Ectodermal cell (in vitro differentiated cells): ENCODE measurements around the gene CARD16.
"Not testable (repeated sequence)": the region's sequence is repeated elsewhere in the genome, so short reads cannot be mapped to it uniquely, and the experiment has no call there.

ENCODE experiments used
- H3K27ac ChIP-seq: 2 replicates; pipeline ENCODE4 v1.7.0; 2013; ENCODE audit warnings: mild to moderate bottlenecking, low read depth, low read length; ENCODE audit not compliant: insufficient read depth, poor library complexity, severe bottlenecking
- H3K27me3 ChIP-seq: 2 replicates; pipeline ENCODE4 v1.7.0; 2013; ENCODE audit warnings: mild to moderate bottlenecking, low read length; ENCODE audit not compliant: insufficient read depth, control insufficient read depth, poor library complexity, severe bottlenecking
- H3K36me3 ChIP-seq: one replicate; pipeline ENCODE4 v1.7.0; 2013; ENCODE audit warnings: low read length; ENCODE audit not compliant: control insufficient read depth, insufficient read depth
- H3K4me1 ChIP-seq: one replicate; pipeline ENCODE4 v1.7.0; 2013; ENCODE audit warnings: low read length; ENCODE audit not compliant: control insufficient read depth, insufficient read depth
- H3K4me3 ChIP-seq: 2 replicates; pipeline ENCODE4 v1.7.0; 2013; ENCODE audit warnings: low read depth, low read length, control low read depth; ENCODE audit not compliant: insufficient read depth
- H3K9me3 ChIP-seq: 2 replicates; pipeline ENCODE4 v1.7.0; 2013; ENCODE audit warnings: mild to moderate bottlenecking, low read length, moderate library complexity; ENCODE audit not compliant: control insufficient read depth
- WGBS, 2 experiments: methylation state at CpG; one replicate each; pipeline ENCODE4 v1.1.7; 2013; ENCODE audit warnings: missing lambda C conversion rate in 2 of 2; 5-methylcytosine and 5-hydroxymethylcytosine counted together

CARD16 gene

DNA sequence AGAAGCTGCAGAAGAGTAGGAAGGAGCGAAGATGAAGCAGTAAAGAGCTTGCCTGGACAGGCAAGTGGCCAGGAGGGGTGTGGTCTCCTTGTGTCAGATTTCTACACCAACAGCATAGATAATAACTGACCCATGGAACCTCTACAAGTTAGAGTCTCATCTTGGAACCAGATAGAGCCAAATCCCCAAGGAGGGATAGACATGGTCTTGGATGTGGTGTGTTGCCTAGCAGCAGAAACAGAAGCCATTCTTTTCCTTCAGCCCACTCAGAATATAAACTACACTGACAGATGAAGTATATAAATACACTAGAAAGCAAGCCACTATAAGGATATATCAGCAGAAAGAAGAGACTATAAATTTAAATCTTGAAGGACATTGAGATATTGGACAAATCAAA lies 4.3 kb upstream of the CARD16 start:
- Histone ChIP-seq H3K4me1 (no peaks in the 10 kb centered on the region), H3K36me3 (no peaks in the 10 kb centered on the region), H3K27ac (no peak overlapping the region), H3K4me3 (no peak overlapping the region), H3K9me3 (no peaks in the 10 kb centered on the region), H3K27me3 (no peaks in the 10 kb centered on the region)
- WGBS, 2 experiments = 93% methylated on average over 1 of the region's 1 CpG; no CpG with 5 or more reads in 1 of the 2 experiments

DNA sequence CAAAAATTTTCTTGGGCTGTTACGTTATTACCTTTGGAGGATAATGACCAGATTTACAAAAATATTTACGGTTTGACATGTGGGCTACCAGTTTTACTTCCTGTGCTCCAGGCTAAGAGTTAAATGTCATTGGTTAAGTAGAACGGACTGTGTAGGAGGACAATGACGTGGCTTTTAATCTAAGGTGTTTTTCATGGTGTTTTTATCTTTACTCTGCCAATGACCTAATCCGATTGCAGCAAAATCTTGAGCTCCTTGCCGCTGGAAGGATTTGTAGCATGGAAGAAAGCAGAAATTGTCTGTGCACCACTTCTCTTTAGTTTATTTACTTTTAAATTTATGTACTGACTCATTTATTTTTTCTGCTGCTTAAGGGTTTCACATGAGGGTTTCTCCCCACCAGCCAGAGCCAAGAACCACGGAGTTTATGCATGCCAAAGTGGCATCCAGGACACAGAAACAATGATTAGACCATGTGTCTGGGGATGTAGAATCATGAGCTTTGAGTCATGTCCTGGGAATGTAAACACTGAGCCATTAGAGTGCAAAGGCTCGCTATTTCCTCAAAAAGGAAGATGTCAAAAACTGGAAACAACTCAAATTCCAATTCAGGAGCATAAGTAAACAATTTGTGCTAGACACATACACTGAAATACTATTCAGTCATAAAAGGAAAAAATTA lies 1.9 kb upstream of the CARD16 start:
- H3K27ac ChIP-seq = no peak overlapping the region
- H3K4me1 ChIP-seq = no peaks in the 10 kb centered on the region
- no peaks in the 10 kb centered on the region for H3K9me3 ChIP-seq
- no peaks in the 10 kb centered on the region for H3K36me3 ChIP-seq
- WGBS, 2 experiments = 90 to 92% methylated on average over 7 to 8 of the region's 8 CpGs
- H3K4me3 ChIP-seq = no peak overlapping the region
- H3K27me3 ChIP-seq = no peaks in the 10 kb centered on the region

DNA sequence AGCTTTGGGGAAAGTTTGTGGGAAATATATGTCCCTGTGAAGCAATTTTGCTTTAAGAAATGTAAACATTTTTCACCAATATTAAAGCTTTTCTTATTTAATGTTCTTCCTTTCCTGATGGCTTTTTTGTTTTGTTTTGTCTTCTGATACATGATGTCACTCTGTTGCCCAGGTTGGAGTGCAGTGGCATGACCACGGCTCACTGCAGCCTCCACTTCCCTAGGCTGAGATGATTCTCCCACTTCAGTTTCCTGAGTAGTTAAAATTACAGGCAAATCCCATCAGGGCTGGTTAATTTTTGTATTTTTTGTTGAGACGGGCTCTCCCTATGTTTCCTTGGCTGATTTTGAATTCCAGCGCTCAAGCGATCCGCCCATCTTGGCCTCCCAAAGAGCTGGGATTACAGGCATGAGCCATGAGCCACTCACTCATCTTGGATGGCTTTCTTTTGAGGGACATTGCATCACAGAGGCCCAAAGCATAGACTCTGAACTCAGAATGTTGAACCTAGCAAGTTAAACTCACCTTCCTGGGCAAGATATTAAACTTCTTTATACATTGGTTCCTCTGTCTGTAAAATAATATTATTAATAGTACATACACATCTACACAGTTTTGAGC lies 651 bp upstream of the CARD16 start:
- Histone ChIP-seq H3K36me3 (no peaks in the 10 kb centered on the region), H3K27ac (no peak overlapping the region), H3K9me3 (no peaks in the 10 kb centered on the region), H3K4me3 (no peak overlapping the region), H3K27me3 (no peaks in the 10 kb centered on the region), H3K4me1 (no peaks in the 10 kb centered on the region)
- WGBS, 2 experiments = 88 to 93% methylated on average over 5 of the region's 5 CpGs

DNA sequence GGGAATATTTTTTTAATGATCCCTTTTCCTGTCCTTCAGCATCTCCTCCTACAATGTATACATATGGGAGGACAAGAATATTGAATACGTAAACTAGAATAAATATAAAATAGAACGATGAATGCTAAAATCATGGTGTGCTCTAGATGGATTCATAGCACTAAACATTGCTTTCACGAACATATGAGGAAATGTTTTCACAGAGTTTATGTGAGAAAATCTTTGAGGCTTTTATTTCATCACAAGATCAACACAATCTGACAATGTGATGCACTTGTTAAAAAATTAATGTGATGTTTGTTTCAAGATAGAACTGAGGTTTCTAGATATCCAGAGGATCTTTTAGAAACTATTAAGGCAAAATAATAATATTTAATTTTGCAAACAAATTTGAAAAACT lies 3.0 kb downstream of the CARD16 start:
- H3K4me3 ChIP-seq = no peak overlapping the region
- H3K4me1 ChIP-seq = no peaks in the 10 kb centered on the region
- 95 to 100% methylated on average over 3 of the region's 3 CpGs for WGBS, 2 experiments
- H3K36me3 ChIP-seq = no peaks in the 10 kb centered on the region
- no peaks in the 10 kb centered on the region for H3K27me3 ChIP-seq
- H3K9me3 ChIP-seq = no peaks in the 10 kb centered on the region
- no peak overlapping the region for H3K27ac ChIP-seq

DNA sequence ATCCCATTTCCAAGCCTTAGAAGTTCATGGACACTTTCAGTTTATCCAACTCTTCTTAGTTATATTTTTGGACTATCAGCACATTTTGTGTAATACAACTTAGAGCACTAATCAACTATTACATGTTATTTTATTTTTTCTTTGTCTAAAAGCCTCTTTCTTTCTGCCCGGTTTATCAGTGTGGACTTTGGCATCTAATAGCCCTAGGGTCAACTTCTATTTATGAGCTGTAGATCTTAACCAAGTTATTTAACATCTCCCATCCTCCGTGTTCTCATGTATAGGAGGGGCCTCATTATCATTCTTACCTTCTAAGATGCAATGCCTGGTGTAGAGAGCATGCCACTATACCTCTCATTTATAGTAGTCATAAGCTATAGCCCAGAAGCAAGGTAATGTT lies 4.4 kb downstream of the CARD16 start:
- no peaks in the 10 kb centered on the region for H3K27me3 ChIP-seq
- no peaks in the 10 kb centered on the region for H3K9me3 ChIP-seq
- no peaks in the 10 kb centered on the region for H3K4me1 ChIP-seq
- no peak overlapping the region for H3K4me3 ChIP-seq
- no peak overlapping the region for H3K27ac ChIP-seq
- WGBS, 2 experiments = 88 to 100% methylated on average over 2 of the region's 2 CpGs
- no peaks in the 10 kb centered on the region for H3K36me3 ChIP-seq

DNA sequence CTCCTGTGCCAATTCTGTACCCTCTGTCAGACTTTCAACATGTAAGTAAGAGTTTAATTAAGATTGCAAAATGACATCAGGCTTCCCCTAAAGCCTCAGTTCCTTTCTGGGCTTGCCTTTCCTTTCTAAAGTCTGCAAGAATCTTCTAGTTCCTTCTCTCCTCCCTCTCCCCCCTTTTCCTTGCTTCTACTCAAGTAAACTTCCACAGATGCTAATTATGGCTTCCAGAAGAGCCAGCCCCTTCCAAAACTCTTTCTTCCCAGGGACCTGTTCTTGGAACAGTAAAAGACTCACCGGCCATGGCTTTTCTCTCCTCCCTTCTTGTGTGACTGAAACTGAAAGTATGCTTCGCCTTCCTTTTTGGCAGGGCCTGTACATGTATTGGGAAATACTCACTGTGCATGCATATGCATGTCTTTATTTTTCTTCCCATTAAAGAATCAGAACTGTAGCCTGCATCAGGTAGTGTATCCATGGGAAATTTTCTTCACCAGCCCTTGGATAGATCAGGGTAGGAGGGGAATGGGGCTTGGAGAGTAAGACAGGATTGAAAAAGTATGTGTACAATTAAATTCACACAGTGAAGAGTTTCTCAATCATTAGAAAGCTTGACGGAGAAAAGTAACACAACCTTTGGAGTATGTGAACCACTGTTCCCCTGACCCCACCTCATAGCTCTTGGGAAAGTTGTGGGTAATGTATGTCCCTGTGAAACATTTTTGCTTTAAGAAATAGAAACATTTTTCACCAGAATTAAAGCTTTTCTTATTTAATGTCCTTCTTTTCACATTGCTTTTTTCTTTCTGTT lies 10.1 kb downstream of the CARD16 start, which contains the start of gene CASP1:
Gene CASP1, minus strand, starts transcription at position 332 of the 808 bp plus-strand sequence. Its CDS starts 31 bp downstream, at position 301.
- Histone ChIP-seq H3K9me3 (no peaks in the 10 kb centered on the region), H3K4me1 (no peaks in the 10 kb centered on the region), H3K36me3 (no peaks in the 10 kb centered on the region), H3K4me3 (no peak within 1 kb of the TSS), H3K27me3 (no peaks in the 10 kb centered on the region), H3K27ac (no peak within 1 kb of the TSS)
- 91 to 94% methylated on average over 2 to 3 of the region's 3 CpGs for WGBS, 2 experiments

DNA sequence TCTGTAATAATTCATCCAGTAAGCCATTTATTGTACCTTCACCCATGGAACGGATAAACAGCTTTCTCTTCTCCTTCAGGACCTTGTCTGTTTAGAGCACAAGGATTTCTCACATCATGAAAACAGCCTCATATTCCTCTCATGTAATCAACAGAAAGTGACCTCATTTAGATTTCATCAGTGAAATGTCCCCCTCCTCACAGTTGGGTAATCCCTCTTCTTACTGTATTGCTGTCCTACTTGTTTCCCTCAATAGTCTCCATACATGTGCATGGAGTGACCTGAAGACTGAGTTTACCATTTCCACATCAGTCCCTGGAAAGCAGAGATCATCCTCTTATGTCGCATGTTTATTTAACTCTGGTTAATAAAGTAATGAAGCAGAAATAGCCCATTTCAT lies 10.7 kb downstream of the CARD16 start:
- not testable (repeated sequence) for H3K9me3 ChIP-seq, H3K27me3 ChIP-seq, H3K27ac ChIP-seq, H3K4me1 ChIP-seq, H3K4me3 ChIP-seq, H3K36me3 ChIP-seq
- WGBS, 2 experiments = 96 to 97% methylated on average over 2 of the region's 2 CpGs

DNA sequence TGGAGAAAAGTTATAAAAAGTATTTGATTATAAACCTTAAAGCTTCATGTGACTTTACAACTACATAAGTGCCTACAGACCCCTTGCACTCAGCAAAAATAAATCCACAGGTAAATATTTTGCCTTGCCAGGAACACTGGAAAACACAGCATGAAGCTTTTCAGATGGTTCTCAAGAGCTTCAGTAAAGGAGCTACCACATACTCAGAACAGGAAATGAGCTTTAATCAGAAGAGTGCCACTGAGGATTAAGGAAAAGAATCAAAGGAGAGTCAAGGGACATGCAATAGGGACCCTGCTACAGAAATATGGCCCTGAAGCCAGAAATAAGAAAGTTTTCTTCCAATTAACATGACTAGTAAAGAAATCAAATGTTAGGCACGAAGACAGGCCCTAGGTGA lies 11.4 kb downstream of the CARD16 start:
- Histone ChIP-seq H3K27me3 (no peaks in the 10 kb centered on the region), H3K27ac (no peak overlapping the region), H3K36me3 (no peaks in the 10 kb centered on the region), H3K9me3 (no peaks in the 10 kb centered on the region), H3K4me3 (no peak overlapping the region), H3K4me1 (no peaks in the 10 kb centered on the region)
- WGBS, 2 experiments = 94 to 100% methylated on average over 1 of the region's 1 CpG

DNA sequence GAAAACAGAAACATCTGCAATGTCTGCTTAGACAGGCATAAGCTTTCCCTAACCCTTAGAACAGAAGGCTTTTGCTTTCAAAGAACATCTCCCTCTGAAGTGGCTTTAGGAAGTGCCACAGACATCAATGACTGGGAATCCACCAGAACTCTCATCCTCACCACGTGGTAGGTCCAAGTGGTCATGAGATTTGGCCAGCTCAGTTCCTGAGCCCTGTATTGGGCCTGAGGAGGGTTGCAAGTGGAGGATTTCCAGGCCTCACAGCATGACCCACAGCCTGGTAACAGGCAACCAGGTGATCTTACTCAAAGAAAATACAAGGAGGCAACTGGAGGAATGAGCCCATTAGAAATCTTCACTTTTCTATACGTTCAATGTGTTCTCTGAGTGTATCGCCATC lies 11.8 kb downstream of the CARD16 start:
- no peaks in the 10 kb centered on the region for H3K27me3 ChIP-seq
- H3K4me1 ChIP-seq = no peaks in the 10 kb centered on the region
- no peak overlapping the region for H3K27ac ChIP-seq
- H3K9me3 ChIP-seq = no peaks in the 10 kb centered on the region
- H3K4me3 ChIP-seq = no peak overlapping the region
- 92 to 93% methylated on average over 1 to 3 of the region's 3 CpGs for WGBS, 2 experiments
- no peaks in the 10 kb centered on the region for H3K36me3 ChIP-seq

DNA sequence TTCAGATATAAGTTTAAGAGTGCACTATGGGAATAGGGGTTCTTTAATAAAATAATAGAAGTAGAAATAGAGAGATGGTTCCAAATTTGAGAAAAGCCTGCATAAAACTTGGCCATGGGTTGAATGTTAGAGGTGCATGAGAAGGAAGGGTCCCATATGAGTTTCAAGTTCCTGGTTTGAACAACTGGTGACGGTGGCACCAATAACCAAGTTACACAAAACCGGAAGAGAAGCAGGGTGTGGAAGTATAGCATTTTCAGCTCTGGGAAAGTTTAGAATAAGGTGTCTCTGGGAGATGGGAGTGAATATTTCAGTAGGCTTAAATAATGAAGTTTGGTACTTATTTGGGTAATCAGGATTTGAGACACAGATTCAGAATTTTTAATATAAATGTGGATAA lies 12.6 kb downstream of the CARD16 start:
- H3K4me1 ChIP-seq = no peaks in the 10 kb centered on the region
- H3K27ac ChIP-seq = no peak overlapping the region
- WGBS, 2 experiments = 93 to 95% methylated on average over 2 of the region's 2 CpGs
- H3K27me3 ChIP-seq = no peaks in the 10 kb centered on the region
- H3K36me3 ChIP-seq = no peaks in the 10 kb centered on the region
- no peak overlapping the region for H3K4me3 ChIP-seq
- H3K9me3 ChIP-seq = no peaks in the 10 kb centered on the region
